Gastrocnemius medialis (tissue), 4 donors: ENCODE measurements around the gene ERVMER34-1. TPM values are rescaled to one million over a fixed set of nuclear protein-coding genes. Genes with fewer than 3 reads are reported as not detected.

Source experiments
- ATAC-seq, 2 donors: fragments of 150-250 bp; one replicate each; pipeline ENCODE4 v1.9.1; 2016
- DNase-seq, 2 donors: peaks; one replicate each; pipeline ENCODE4 v3.0.0-alpha.2; 2019
- H3K27ac ChIP-seq, 4 donors: fragments of 200-600 bp; sonication (generic); 1 replicate in 1 of 4; 2 replicates in 3 of 4; pipeline ENCODE4 v1.5.1; 2016 to 2018; ENCODE audit warnings: mild to moderate bottlenecking in 2 of 4, moderate library complexity in 1 of 4
- H3K27me3 ChIP-seq, 3 donors: fragments of 200-600 bp; sonication (generic) in 2 of 3; 1 replicate in 1 of 3; 2 replicates in 2 of 3; pipeline versions ENCODE4 v1.5.1 to v1.6.0; 2016 to 2019; ENCODE audit warnings: mild to moderate bottlenecking in 1 of 3, moderate library complexity in 1 of 3
- H3K36me3 ChIP-seq, 2 donors: fragments of 200-600 bp; sonication (generic) in 1 of 2; one replicate each; pipeline ENCODE4 v1.5.1; 2017 to 2018
- H3K4me1 ChIP-seq, 2 donors: fragments of 200-600 bp; sonication (generic) in 1 of 2; one replicate each; pipeline ENCODE4 v1.5.1; 2016 to 2017; ENCODE audit warnings: mild to moderate bottlenecking in 2 of 2
- H3K4me3 ChIP-seq, 4 donors: fragments of 200-600 bp; sonication (generic) in 3 of 4; 1 replicate in 1 of 4; 2 replicates in 3 of 4; pipeline ENCODE4 v1.5.1; 2016 to 2019; ENCODE audit warnings: mild to moderate bottlenecking in 2 of 4
- H3K9me3 ChIP-seq, 3 donors: fragments of 200-600 bp; sonication (generic) in 2 of 3; 1 replicate in 1 of 3; 2 replicates in 2 of 3; pipeline ENCODE4 v1.5.1; 2016 to 2019
- POLR2A ChIP-seq, 2 donors: fragments of 450-650 bp; IDR thresholded peaks; one replicate each; pipeline ENCODE4 v1.6.1; 2017; ENCODE audit warnings: antibody characterized with exemption in 2 of 2, mild to moderate bottlenecking in 2 of 2, moderate library complexity in 2 of 2
- in situ Hi-C, 4 donors: fragments of 200-750 bp; cut with MboI; loops; one replicate each; pipeline versions ENCODE4 v1.15.0 to v1.8.0; 2017; ENCODE audit warnings: low sequenced_read_pairs in 4 of 4
- intact Hi-C: fragments of 100-400 bp; cut with DNase I; formaldehyde crosslinking; loops from one replicate; pipeline ENCODE4 v1.15.1; 2023; ENCODE audit warnings: low total_unique reads
- microRNA-seq, 2 donors: library from miRNA; unstranded; fragments of <30 nt; microRNA quantifications; one replicate each; pipeline ENCODE4, GENCODE V29; 2016; ENCODE audit warnings: borderline replicate concordance in 2 of 2
- total RNA-seq, 4 donors: library from RNA; depleted of rRNA; stranded (reverse); fragments of >200 nt; gene quantifications; one replicate each; pipeline versions ENCODE4 v1.1.0 to v1.2.3, GENCODE V29; 2016
- TF ChIP-seq, protein P1 (sequence below), 5 experiments: fragments of 450-650 bp in 3 of 5; fragments of 200-600 bp in 2 of 5; sonication (generic) in 2 of 5; IDR thresholded peaks in 4 of 5; conservative IDR thresholded peaks in 1 of 5; 1 replicate in 4 of 5; 2 replicates in 1 of 5; pipeline ENCODE4 v1.5.1; 2016 to 2019; ENCODE audit warnings: antibody characterized with exemption in 5 of 5, mild to moderate bottlenecking in 3 of 5, moderate library complexity in 3 of 5

Gene ERVMER34-1
- total RNA-seq, 4 donors from 2014 or later: not detected

DNA sequence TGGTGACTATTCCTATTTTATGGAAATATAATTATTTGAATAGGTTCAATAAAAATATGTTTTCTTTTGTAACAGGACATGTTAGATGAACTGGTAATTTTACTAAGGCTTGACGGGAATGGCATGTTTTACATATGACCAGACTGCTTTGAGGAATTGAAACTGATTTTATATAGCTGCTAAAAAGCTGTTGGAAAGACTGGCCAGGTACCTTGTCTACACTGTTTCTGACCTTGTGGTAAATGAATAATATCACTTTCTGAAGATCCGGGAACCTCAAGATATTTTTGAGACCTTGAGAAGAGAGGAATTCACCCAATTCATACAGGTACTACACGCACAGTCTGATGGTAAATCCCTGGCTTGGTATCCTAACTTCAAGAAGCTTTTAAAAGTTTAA, 50.0 kb downstream of the ERVMER34-1 start:
- no peak for DNase-seq
- in situ Hi-C loops: loop anchor here in 2 of 4 donors (25.0 kb wide), 2 partner anchors 286 to 664 kb away; partner anchors contain the start of gene SGCB (in 1 of the 2)
- Histone ChIP-seq H3K27ac (no peak overlapping the region), H3K4me3 (no peak overlapping the region), H3K36me3 (no peaks in the 10 kb centered on the region), H3K9me3 (no peaks in the 10 kb centered on the region), H3K27me3 (no peaks in the 10 kb centered on the region), H3K4me1 (no peaks in the 10 kb centered on the region)
- ATAC-seq: no peak
- no peak for TF ChIP-seq POLR2A (IDR thresholded peaks at IDR 0.05)
- TF ChIP-seq, protein P1, sequence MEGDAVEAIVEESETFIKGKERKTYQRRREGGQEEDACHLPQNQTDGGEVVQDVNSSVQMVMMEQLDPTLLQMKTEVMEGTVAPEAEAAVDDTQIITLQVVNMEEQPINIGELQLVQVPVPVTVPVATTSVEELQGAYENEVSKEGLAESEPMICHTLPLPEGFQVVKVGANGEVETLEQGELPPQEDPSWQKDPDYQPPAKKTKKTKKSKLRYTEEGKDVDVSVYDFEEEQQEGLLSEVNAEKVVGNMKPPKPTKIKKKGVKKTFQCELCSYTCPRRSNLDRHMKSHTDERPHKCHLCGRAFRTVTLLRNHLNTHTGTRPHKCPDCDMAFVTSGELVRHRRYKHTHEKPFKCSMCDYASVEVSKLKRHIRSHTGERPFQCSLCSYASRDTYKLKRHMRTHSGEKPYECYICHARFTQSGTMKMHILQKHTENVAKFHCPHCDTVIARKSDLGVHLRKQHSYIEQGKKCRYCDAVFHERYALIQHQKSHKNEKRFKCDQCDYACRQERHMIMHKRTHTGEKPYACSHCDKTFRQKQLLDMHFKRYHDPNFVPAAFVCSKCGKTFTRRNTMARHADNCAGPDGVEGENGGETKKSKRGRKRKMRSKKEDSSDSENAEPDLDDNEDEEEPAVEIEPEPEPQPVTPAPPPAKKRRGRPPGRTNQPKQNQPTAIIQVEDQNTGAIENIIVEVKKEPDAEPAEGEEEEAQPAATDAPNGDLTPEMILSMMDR (IDR thresholded peaks at IDR 0.05 in 4 of 5, conservative IDR thresholded peaks at IDR 0.05 in 1 of 5): no peak
- intact Hi-C loops: no loop called here

DNA sequence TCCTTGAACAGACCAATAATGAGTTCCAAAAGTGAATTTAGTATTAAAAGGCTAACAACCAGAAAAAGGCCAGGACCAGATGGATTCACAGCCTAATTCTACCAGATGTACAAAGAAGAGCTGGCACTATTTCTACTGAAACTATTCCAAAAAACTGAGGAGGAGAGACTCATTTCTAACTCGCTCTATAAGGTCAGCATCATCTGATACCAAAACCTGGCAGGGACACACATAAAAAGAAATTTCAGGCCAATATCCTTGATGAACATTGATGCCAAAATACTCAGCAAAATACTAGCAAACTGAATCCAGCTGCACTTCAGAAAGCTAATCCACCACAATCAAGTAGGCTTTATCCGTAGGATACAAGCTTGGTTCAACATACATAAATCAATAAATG, 56.3 kb downstream of the ERVMER34-1 start:
- ATAC-seq (no peak), DNase-seq (no peak)
- H3K4me1 ChIP-seq: no peaks in the 10 kb centered on the region
- in situ Hi-C loops: no loop called here
- no peaks in the 10 kb centered on the region for H3K36me3 ChIP-seq
- H3K27me3 ChIP-seq: no peaks in the 10 kb centered on the region
- no peak overlapping the region for H3K27ac ChIP-seq
- intact Hi-C loops: no loop called here
- no peak for TF ChIP-seq POLR2A (IDR thresholded peaks at IDR 0.05)
- TF ChIP-seq, protein P1 (IDR thresholded peaks at IDR 0.05 in 4 of 5, conservative IDR thresholded peaks at IDR 0.05 in 1 of 5): no peak
- peaks cover 0 to 4% (median 0%) of the 10 kb centered on the region in 3 donors for H3K9me3 ChIP-seq
- no peak overlapping the region for H3K4me3 ChIP-seq

DNA sequence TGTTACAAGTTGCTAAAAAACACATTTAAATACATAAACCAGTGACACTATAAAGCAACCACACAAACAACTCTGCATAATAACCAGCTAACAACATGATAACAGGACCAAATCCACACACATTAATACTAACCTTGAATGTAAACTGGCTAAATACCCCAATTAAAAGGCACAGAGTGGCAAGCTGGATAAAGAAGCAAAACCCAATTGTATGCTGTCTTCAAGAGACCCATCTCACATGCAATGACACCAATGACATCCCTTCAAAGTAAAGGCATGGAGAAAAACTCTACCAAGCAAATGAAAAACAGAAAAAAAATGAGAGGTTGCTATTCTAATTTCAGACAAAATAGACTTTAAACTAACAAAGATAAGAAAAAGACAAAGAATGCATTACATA, 57.7 kb downstream of the ERVMER34-1 start:
- no peak for ATAC-seq
- no peak for DNase-seq
- no peak for TF ChIP-seq POLR2A (IDR thresholded peaks at IDR 0.05)
- TF ChIP-seq, protein P1 (IDR thresholded peaks at IDR 0.05 in 4 of 5, conservative IDR thresholded peaks at IDR 0.05 in 1 of 5): no peak
- in situ Hi-C loops (no loop called here), intact Hi-C loops (no loop called here)
- Histone ChIP-seq H3K27me3 (no peaks in the 10 kb centered on the region), H3K27ac (no peak overlapping the region), H3K9me3 (peaks cover 0 to 4% (median 0%) of the 10 kb centered on the region in 3 donors), H3K36me3 (no peaks in the 10 kb centered on the region), H3K4me1 (no peaks in the 10 kb centered on the region), H3K4me3 (no peak overlapping the region)

Small RNA genes lying within 50 kb of the gene (microRNA-seq; reads per million reads assigned to microRNA genes)
- gene MIR4449: 0.85 to 1.2 reads per million in 2 donors

Other genes starting within 250 kb of the ERVMER34-1 start
- 10 to 100 TPM in 3 of 4 donors, 1 to 10 TPM in 1; 8.9 to 13.2 (median 11.8) TPM for gene USP46, start 92.1 kb downstream of the ERVMER34-1 start, total RNA-seq
- under 1 TPM in 1 of 4 donors, not detected in 3; 0.18 TPM for gene RASL11B, start 110.9 kb upstream of the ERVMER34-1 start, total RNA-seq